Karpas-422 (cell line): ENCODE measurements around the gene RAMP1. TPM values are rescaled to one million over a fixed set of nuclear protein-coding genes. Genes with fewer than 3 reads are reported as not detected.
"Not testable (repeated sequence)": the region's sequence is repeated elsewhere in the genome, so short reads cannot be mapped to it uniquely, and the experiment has no call there.

Experiments
- DNase-seq: peaks from one replicate; pipeline ENCODE4 v3.0.0-alpha.2; 2015
- H2AFZ ChIP-seq: fragments of 200-600 bp; sonication (generic); 2 replicates; pipeline ENCODE4 v1.6.1; 2014; ENCODE audit warnings: antibody characterized with exemption, low read length, mixed read lengths
- H3K27ac ChIP-seq: fragments of 200-600 bp; sonication (generic); 2 replicates; pipeline ENCODE4 v1.5.1; 2014; ENCODE audit warnings: mild to moderate bottlenecking, low read length, moderate library complexity
- H3K27me3 ChIP-seq: fragments of 200-600 bp; sonication (generic); 2 replicates; pipeline ENCODE4 v1.6.1; 2014; ENCODE audit warnings: low read length, mixed read lengths
- H3K36me3 ChIP-seq: fragments of 200-600 bp; sonication (generic); 2 replicates; pipeline ENCODE4 v1.6.1; 2014; ENCODE audit warnings: low read length, mixed read lengths; ENCODE audit not compliant: insufficient read depth
- H3K4me1 ChIP-seq: fragments of 200-600 bp; sonication (generic); 2 replicates; pipeline ENCODE4 v1.6.1; 2014; ENCODE audit warnings: mild to moderate bottlenecking, low read length, mixed read lengths
- H3K4me2 ChIP-seq: fragments of 200-600 bp; sonication (generic); 2 replicates; pipeline ENCODE4 v1.6.1; 2014; ENCODE audit warnings: low read length, low read depth, mild to moderate bottlenecking; ENCODE audit not compliant: poor library complexity, severe bottlenecking
- H3K4me3 ChIP-seq: fragments of 200-600 bp; sonication (generic); 2 replicates; pipeline ENCODE4 v1.5.1; 2014; ENCODE audit warnings: mild to moderate bottlenecking, antibody characterized with exemption, low read length, mixed read lengths
- H3K79me2 ChIP-seq: fragments of 200-600 bp; sonication (generic); 2 replicates; pipeline ENCODE4 v1.6.1; 2014; ENCODE audit warnings: mild to moderate bottlenecking, low read length, mixed read lengths
- H3K9ac ChIP-seq: fragments of 200-600 bp; sonication (generic); 2 replicates; pipeline ENCODE4 v1.6.0; 2014; ENCODE audit warnings: low read length
- H3K9me2 ChIP-seq: fragments of 200-600 bp; sonication (generic), shearing (Covaris generic); replicated peaks from 2 replicates; pipeline ENCODE4 v1.6.0; 2014; ENCODE audit warnings: mild to moderate bottlenecking, low read length, moderate library complexity; ENCODE audit not compliant: insufficient read depth
- H3K9me3 ChIP-seq: fragments of 300-700, 200-600 bp; sonication (generic); 2 replicates; pipeline ENCODE4 v1.6.1; 2014; ENCODE audit warnings: low read length, mixed read lengths
- H4K20me1 ChIP-seq: fragments of 200-600 bp; sonication (generic); 2 replicates; pipeline ENCODE4 v1.6.1; 2014; ENCODE audit warnings: mild to moderate bottlenecking, antibody characterized with exemption, low read length, low read depth; ENCODE audit not compliant: insufficient read depth
- total RNA-seq: library from RNA; depleted of rRNA; stranded (reverse); fragments of >200 nt; shearing (Covaris generic); gene quantifications from 2 replicates; pipeline ENCODE4 v1.2.3, GENCODE V29; 2014; ENCODE audit warnings: low replicate concordance

The RAMP1 gene
- total RNA-seq, 1 experiment from 2014 or later = not detected

DNA sequence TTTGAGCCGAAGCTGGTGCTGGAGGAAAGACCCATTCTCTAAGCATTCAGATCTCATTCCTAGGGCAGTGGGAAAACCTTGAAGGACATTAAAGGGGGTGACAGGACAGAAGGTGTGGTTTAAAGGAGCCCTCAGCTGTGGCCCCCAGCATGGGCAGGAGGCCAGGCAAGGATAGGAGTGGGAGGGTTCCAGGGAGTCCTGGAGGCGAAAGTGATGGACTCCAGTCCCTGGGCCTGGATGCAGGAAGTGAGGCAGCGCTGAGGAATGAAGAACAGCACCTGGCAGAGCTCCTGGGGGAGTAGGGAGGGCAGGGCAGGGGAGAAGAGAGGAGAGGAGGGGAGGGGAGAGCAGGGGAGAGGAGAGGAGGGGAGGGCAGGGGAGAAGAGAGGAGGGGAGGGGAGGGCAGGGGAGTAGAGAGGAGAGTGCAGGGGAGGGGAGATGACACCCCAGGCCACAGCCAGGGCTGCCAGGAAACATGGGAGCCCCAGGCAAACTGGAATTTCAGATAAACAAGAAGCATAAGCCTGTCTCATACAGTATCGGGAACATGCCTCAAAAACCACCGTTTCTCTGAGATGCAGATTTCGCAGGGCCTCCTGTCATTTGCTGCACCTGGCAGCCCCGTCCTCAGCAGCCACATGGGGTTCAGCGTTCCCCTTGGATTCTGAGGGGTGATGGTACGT, 5.7 kb downstream of the RAMP1 start:
- Histone ChIP-seq H2AFZ (no peak overlapping the region), H3K4me2 (no peak overlapping the region), H4K20me1 (no peaks in the 10 kb centered on the region)

DNA sequence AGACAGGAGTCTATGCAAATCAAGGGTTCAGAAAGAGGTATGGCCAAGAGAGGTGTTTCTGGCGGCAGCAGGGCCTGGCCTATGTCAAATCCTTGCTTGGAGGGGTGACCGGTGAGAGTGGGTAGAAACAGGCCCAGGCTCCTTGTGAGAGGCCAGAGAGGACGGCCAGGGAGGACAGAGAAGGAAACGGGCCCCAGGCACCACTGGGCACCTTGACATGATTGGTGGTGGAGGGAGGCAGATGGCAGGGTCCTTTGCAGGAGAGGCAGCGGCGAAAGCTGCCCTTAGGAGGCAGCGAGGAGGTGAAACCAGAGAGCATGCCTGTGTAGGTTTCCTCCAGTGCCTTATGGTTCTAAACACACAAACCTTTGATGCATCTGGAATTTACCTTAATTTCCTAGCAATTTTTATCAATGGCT, 6.2 kb downstream of the RAMP1 start:
- H3K79me2 ChIP-seq = no peaks in the 10 kb centered on the region
- H3K9me2 ChIP-seq = no peaks in the 10 kb centered on the region
- no peaks in the 10 kb centered on the region for H4K20me1 ChIP-seq
- H3K9me3 ChIP-seq = no peaks in the 10 kb centered on the region
- H3K9ac ChIP-seq = no peak overlapping the region
- H3K4me1 ChIP-seq = no peaks in the 10 kb centered on the region
- no peak overlapping the region for H2AFZ ChIP-seq
- no peak overlapping the region for H3K4me2 ChIP-seq
- DNase-seq = no peak
- H3K4me3 ChIP-seq = no peak overlapping the region
- no peaks in the 10 kb centered on the region for H3K36me3 ChIP-seq
- H3K27ac ChIP-seq = no peak overlapping the region
- no peaks in the 10 kb centered on the region for H3K27me3 ChIP-seq

More for the DNA sequence above, 5.7 kb downstream of the RAMP1 start:
- H3K4me1 ChIP-seq = no peaks in the 10 kb centered on the region
- no peak overlapping the region for H3K27ac ChIP-seq
- no peaks in the 10 kb centered on the region for H3K9me3 ChIP-seq
- H3K4me3 ChIP-seq = no peak overlapping the region
- no peaks in the 10 kb centered on the region for H3K9me2 ChIP-seq
- H3K79me2 ChIP-seq = no peaks in the 10 kb centered on the region
- no peak for DNase-seq
- no peak overlapping the region for H3K9ac ChIP-seq
- no peaks in the 10 kb centered on the region for H3K27me3 ChIP-seq
- H3K36me3 ChIP-seq = no peaks in the 10 kb centered on the region

DNA sequence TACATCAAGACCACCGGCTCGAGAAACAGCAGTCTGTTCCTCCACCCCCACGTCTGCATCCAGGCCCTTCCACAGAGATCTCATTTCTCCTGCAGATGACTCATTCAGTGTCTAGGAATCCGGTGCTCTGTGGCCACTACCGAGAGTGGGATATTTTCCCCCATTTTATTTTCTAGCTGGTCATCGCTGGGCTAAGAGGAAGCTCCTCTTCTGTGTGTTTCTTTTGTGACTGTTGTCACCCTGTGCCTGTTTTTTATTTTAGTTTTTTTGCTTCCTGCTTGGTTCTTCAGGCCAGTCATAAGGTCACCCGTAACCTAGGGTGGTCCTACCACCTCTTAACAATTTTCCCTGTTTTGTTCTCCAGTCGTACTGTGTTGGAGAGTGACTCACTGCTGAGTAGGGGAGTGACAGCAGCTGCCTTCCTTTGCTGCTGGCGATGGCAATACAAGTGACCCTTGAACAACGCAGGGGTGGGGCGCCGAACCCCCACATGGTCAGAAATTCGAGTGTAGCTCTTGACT, 6.7 kb downstream of the RAMP1 start:
- Histone ChIP-seq H3K4me3 (no peak overlapping the region), H3K4me1 (no peaks in the 10 kb centered on the region; the same call in 1 of the 2 replicates), H3K79me2 (no peaks in the 10 kb centered on the region), H3K27ac (no peak overlapping the region), H4K20me1 (no peaks in the 10 kb centered on the region), H3K9ac (no peak overlapping the region), H3K27me3 (no peaks in the 10 kb centered on the region), H3K4me2 (no peak overlapping the region), H3K9me2 (no peaks in the 10 kb centered on the region), H3K9me3 (no peaks in the 10 kb centered on the region), H2AFZ (no peak overlapping the region), H3K36me3 (no peaks in the 10 kb centered on the region)
- no peak for DNase-seq

DNA sequence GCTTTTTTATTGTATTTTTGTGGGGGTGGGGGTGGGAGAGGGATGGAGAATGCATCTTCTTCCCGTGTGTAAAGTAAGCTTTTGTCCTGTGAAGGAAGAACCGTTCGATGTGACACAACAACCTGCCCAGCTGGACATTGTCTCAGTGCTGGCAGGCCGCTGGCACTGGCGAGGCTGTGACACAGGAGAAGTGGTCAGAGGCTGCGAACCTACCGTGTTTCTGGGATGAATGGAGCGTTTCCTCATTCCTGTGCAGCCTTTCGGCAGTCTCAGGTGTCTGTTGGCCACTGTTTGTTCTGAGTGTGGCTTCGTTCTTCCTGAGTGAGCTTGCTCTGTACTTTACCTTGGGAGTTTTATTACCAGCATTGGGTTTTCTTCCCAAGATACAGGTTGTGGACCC, 8.0 kb downstream of the RAMP1 start:
- Histone ChIP-seq H4K20me1 (no peaks in the 10 kb centered on the region), H3K27ac (no peak overlapping the region), H3K4me3 (no peak overlapping the region), H3K9me2 (no peaks in the 10 kb centered on the region), H3K27me3 (no peaks in the 10 kb centered on the region), H3K9me3 (no peaks in the 10 kb centered on the region), H3K4me1 (peaks cover 6% of the 10 kb centered on the region), H3K79me2 (no peaks in the 10 kb centered on the region), H3K9ac (no peak overlapping the region), H3K36me3 (no peaks in the 10 kb centered on the region), H2AFZ (no peak overlapping the region), H3K4me2 (no peak overlapping the region)
- no peak for DNase-seq

DNA sequence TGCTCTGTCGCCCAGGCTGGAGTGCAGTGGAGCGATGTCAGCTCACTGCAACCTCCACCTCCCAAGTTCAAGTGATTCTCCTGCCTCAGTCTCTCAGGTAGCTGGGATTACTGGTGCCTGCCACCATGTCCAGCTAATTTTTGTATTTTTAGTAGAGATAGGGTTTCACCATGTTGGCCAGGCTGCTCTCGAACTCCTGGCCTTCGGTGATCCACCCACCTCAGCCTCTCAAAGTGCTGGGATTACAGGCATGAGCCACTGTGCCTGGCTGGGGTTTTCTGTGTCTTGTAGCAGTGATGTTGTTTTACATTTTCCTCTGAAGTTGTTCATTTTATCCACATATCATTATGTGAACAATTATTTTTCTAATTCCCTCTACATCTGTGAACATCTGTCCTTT, 8.7 kb downstream of the RAMP1 start:
- not testable (repeated sequence) for H3K4me1 ChIP-seq, H3K9me3 ChIP-seq, H3K9me2 ChIP-seq, H3K27ac ChIP-seq, H3K4me3 ChIP-seq, H3K36me3 ChIP-seq, H3K79me2 ChIP-seq, H3K9ac ChIP-seq, H4K20me1 ChIP-seq, DNase-seq, H2AFZ ChIP-seq, H3K27me3 ChIP-seq, H3K4me2 ChIP-seq

DNA sequence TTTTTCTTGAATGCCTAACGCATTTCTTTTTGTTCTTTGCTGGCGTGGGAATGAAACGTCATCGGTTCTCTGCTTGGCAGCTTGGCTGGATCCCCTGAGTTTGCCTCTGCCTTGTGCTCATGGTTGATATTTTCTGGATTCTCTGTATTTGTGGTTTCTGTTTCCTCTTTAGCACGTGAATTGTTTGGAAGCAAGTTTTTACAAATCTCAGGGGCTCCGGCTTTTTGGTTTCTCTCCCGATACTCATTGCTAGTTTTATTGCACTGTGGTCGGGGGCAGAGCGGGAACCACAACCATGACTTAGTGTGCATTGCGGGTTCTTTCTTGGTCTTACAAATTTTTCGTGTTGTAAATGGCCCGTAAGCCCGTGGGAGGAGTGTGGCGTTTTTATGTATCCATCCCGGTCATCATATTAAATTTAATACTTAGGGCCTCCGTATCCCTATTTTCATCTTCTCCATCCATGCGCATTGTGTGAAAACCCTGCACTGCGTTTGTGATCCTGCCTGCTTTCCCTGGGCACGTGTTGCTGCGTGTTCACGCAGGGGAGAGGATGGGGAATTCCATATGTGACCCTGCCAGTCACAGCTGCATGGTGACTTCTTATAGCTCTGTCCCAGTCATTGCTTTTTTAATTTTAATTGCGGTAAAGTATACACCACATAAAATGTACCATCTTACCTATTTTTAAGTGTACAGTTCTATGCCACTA, 9.4 kb downstream of the RAMP1 start:
- H3K36me3 ChIP-seq = no peaks in the 10 kb centered on the region
- H3K9me2 ChIP-seq = no peaks in the 10 kb centered on the region
- no peaks in the 10 kb centered on the region for H3K79me2 ChIP-seq
- peaks cover 6% of the 10 kb centered on the region for H3K4me1 ChIP-seq
- no peak for DNase-seq
- H2AFZ ChIP-seq = no peak overlapping the region
- no peak overlapping the region for H3K4me2 ChIP-seq
- H3K4me3 ChIP-seq = no peak overlapping the region
- no peaks in the 10 kb centered on the region for H3K27me3 ChIP-seq
- no peaks in the 10 kb centered on the region for H4K20me1 ChIP-seq
- H3K9me3 ChIP-seq = no peaks in the 10 kb centered on the region
- H3K9ac ChIP-seq = no peak overlapping the region
- no peak overlapping the region for H3K27ac ChIP-seq

DNA sequence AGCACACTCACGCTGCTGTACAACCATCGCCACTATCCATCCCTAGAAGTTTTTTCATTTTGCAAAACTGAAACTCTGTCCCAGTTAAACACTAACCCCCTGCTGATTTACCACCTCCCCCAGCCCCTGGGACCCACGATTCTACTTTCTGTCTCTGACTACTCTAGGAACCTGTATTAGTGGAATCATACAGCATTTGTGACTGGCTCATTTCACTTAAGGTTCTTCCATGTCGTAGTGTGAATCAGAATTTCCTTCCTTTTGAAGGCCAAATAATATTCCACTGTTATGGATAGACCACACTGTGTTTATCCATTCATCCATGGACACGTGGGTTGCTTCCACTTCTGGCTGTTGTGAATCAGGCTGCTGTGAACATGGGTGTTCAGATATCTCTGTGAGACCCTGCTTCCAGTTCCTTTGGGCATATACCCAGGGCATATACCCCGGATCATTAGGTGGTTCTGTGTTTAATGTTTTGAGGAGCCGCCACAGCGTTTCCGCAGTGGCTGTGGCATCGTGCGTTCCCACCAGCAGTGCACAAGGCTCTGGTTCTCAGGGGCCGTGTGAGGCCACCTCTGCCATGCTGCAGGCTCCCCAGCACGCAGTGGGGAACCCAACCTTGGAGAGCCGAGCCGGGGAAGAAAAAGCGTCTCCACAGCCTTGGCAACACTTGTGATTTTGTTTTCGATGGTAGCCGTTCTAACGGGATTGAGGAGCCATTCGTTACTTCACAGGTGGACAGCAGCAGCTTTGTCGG, 10.1 kb downstream of the RAMP1 start:
- no peak for DNase-seq
- Histone ChIP-seq H3K27ac (no peak overlapping the region), H3K9ac (no peak overlapping the region), H3K36me3 (no peaks in the 10 kb centered on the region), H3K4me1 (peaks cover 6% of the 10 kb centered on the region), H3K9me3 (no peaks in the 10 kb centered on the region), H3K9me2 (no peaks in the 10 kb centered on the region), H4K20me1 (no peaks in the 10 kb centered on the region), H3K79me2 (no peaks in the 10 kb centered on the region), H2AFZ (no peak overlapping the region), H3K4me3 (no peak overlapping the region), H3K27me3 (no peaks in the 10 kb centered on the region), H3K4me2 (no peak overlapping the region)

DNA sequence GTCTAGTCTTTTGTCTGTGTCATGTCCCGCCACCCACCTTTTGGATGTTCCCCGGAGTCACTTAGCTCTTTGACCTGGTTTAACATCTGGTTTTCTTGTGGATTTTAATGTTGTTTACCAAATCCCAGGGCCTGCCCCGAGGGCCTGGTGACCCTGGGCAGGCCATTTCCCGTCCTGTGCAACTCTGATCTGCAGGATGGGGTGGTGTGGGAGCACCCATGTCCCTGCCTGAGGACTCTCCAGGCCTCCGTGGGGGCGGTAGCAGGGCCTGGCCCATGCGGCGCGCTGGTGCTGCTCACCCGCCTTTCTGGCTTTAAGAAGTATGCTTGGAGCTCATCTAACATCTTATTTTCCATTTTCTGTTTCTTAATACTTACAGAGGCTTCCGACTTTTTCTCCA, 10.7 kb downstream of the RAMP1 start:
- Histone ChIP-seq H3K9ac (no peak overlapping the region), H3K9me3 (no peaks in the 10 kb centered on the region), H3K27ac (no peak overlapping the region), H3K9me2 (no peaks in the 10 kb centered on the region), H3K27me3 (no peaks in the 10 kb centered on the region), H3K79me2 (no peaks in the 10 kb centered on the region), H3K36me3 (no peaks in the 10 kb centered on the region), H3K4me2 (no peak overlapping the region), H4K20me1 (no peaks in the 10 kb centered on the region), H3K4me3 (no peak overlapping the region), H2AFZ (no peak overlapping the region), H3K4me1 (peaks cover 6% of the 10 kb centered on the region)
- DNase-seq = no peak
